T-helper 2 cell treated with Interferon-gamma antibody and Interleukin-4, amounts not matched to agents 5 μg/mL and 100 μg/mL, for 36 hours (primary cell): ENCODE data around the gene EPN1.

Experiments used
- DNase-seq: peaks from one replicate; pipeline ENCODE4 v3.0.0; 2021; ENCODE audit warnings: low spot score
- H3K27ac Mint-ChIP-seq: one replicate; pipeline ENCODE4 v1.8.0; 2021; ENCODE audit warnings: mild to moderate bottlenecking, mixed read lengths
- H3K27me3 Mint-ChIP-seq: one replicate; pipeline ENCODE4 v1.8.0; 2021; ENCODE audit warnings: low read depth, mixed read lengths
- H3K36me3 Mint-ChIP-seq: one replicate; pipeline ENCODE4 v1.8.0; 2021; ENCODE audit warnings: low read depth, mixed read lengths
- H3K4me1 Mint-ChIP-seq: one replicate; pipeline ENCODE4 v1.8.0; 2021; ENCODE audit warnings: low read depth, mixed read lengths
- H3K4me3 Mint-ChIP-seq: one replicate; pipeline ENCODE4 v1.8.0; 2022; ENCODE audit warnings: mild to moderate bottlenecking, moderate library complexity, mixed read lengths
- H3K9me3 Mint-ChIP-seq: one replicate; pipeline ENCODE4 v1.8.0; 2021; ENCODE audit warnings: mixed read lengths

The EPN1 gene

GRCh38 chr19:55650602-55651230 is 24.3 kb upstream of the EPN1 start:
- H3K36me3 Mint-ChIP-seq = peaks cover 13% of the 10 kb centered on the region
- H3K27me3 Mint-ChIP-seq = no peaks in the 10 kb centered on the region
- H3K27ac Mint-ChIP-seq = no peak overlapping the region
- no peak overlapping the region for H3K4me3 Mint-ChIP-seq
- H3K4me1 Mint-ChIP-seq = peaks cover 15% of the 10 kb centered on the region
- no peaks in the 10 kb centered on the region for H3K9me3 Mint-ChIP-seq
- no peak for DNase-seq

- Mint-ChIP-seq H3K4me1 (peaks cover 20% of the 10 kb centered on the region), H3K27ac (no peak overlapping the region), H3K36me3 (peaks cover 18% of the 10 kb centered on the region), H3K27me3 (no peaks in the 10 kb centered on the region), H3K4me3 (no peak overlapping the region), H3K9me3 (no peaks in the 10 kb centered on the region)
- DNase-seq = no peak
These were observed 23.8 kb upstream of the EPN1 start for GRCh38 chr19:55651236-55651635.

GRCh38 chr19:55652311-55653128 is 22.5 kb upstream of the EPN1 start:
- peak overlapping the region; percentile 49 for H3K27ac Mint-ChIP-seq
- peak overlapping the region; percentile 46 for H3K4me3 Mint-ChIP-seq

GRCh38 chr19:55653651-55654322 is 21.2 kb upstream of the EPN1 start:
- H3K4me3 Mint-ChIP-seq = peak overlapping the region; percentile 89
- DNase-seq = peak; percentile 98
- peaks cover 30% of the 10 kb centered on the region for H3K36me3 Mint-ChIP-seq
- H3K27me3 Mint-ChIP-seq = no peaks in the 10 kb centered on the region
- peaks cover 26% of the 10 kb centered on the region for H3K4me1 Mint-ChIP-seq
- H3K9me3 Mint-ChIP-seq = no peaks in the 10 kb centered on the region
- peak overlapping the region; percentile 96 for H3K27ac Mint-ChIP-seq

More at GRCh38 chr19:55652311-55653128, 22.5 kb upstream of the EPN1 start:
- H3K9me3 Mint-ChIP-seq = no peaks in the 10 kb centered on the region
- no peaks in the 10 kb centered on the region for H3K27me3 Mint-ChIP-seq
- H3K4me1 Mint-ChIP-seq = peaks cover 26% of the 10 kb centered on the region
- no peak for DNase-seq
- H3K36me3 Mint-ChIP-seq = peaks cover 26% of the 10 kb centered on the region

GRCh38 chr19:55654323-55654867 is 20.6 kb upstream of the EPN1 start:
- Mint-ChIP-seq H3K36me3 (peaks cover 31% of the 10 kb centered on the region), H3K9me3 (no peaks in the 10 kb centered on the region), H3K4me3 (peak overlapping the region; percentile 89), H3K27ac (peak overlapping the region; percentile 96), H3K27me3 (no peaks in the 10 kb centered on the region), H3K4me1 (peaks cover 26% of the 10 kb centered on the region)
- peak; percentile 99 for DNase-seq

- H3K27me3 Mint-ChIP-seq = no peaks in the 10 kb centered on the region
- peak; percentile 89 for DNase-seq
- peaks cover 32% of the 10 kb centered on the region for H3K36me3 Mint-ChIP-seq
- peak within 1 kb of the TSS; percentile 96 for H3K27ac Mint-ChIP-seq
- H3K4me1 Mint-ChIP-seq = peaks cover 25% of the 10 kb centered on the region
- peak within 1 kb of the TSS; percentile 91 for H3K4me3 Mint-ChIP-seq
- no peaks in the 10 kb centered on the region for H3K9me3 Mint-ChIP-seq
These were observed 20.0 kb upstream of the EPN1 start, which contains the start of gene U2AF2 for GRCh38 chr19:55654868-55655647. TSS of gene U2AF2 (plus strand) at chr19:55655035. CDS start at chr19:55655105, 70 bp downstream.

GRCh38 chr19:55655648-55656040 is 19.4 kb upstream of the EPN1 start:
- Mint-ChIP-seq H3K4me1 (peaks cover 25% of the 10 kb centered on the region), H3K9me3 (no peaks in the 10 kb centered on the region), H3K27ac (peak overlapping the region; percentile 96), H3K4me3 (peak overlapping the region; percentile 91), H3K27me3 (no peaks in the 10 kb centered on the region), H3K36me3 (peaks cover 35% of the 10 kb centered on the region)
- no peak for DNase-seq

- DNase-seq = no peak
- Mint-ChIP-seq H3K4me3 (peak overlapping the region; percentile 91), H3K36me3 (peaks cover 36% of the 10 kb centered on the region), H3K9me3 (no peaks in the 10 kb centered on the region), H3K27me3 (no peaks in the 10 kb centered on the region), H3K4me1 (peaks cover 25% of the 10 kb centered on the region), H3K27ac (peak overlapping the region; percentile 96)
These were observed 18.5 kb upstream of the EPN1 start for GRCh38 chr19:55656552-55656951.

GRCh38 chr19:55656988-55657747 is 17.9 kb upstream of the EPN1 start:
- DNase-seq = no peak
- Mint-ChIP-seq H3K4me3 (peak overlapping the region; percentile 91), H3K27ac (peak overlapping the region; percentile 63), H3K9me3 (no peaks in the 10 kb centered on the region), H3K4me1 (peaks cover 24% of the 10 kb centered on the region), H3K36me3 (peaks cover 42% of the 10 kb centered on the region), H3K27me3 (no peaks in the 10 kb centered on the region)

GRCh38 chr19:55658846-55659459 is 16.1 kb upstream of the EPN1 start:
- no peak overlapping the region for H3K27ac Mint-ChIP-seq
- H3K4me1 Mint-ChIP-seq = peaks cover 24% of the 10 kb centered on the region
- H3K27me3 Mint-ChIP-seq = no peaks in the 10 kb centered on the region
- H3K4me3 Mint-ChIP-seq = no peak overlapping the region
- DNase-seq = no peak
- no peaks in the 10 kb centered on the region for H3K9me3 Mint-ChIP-seq
- H3K36me3 Mint-ChIP-seq = peaks cover 58% of the 10 kb centered on the region

GRCh38 chr19:55659822-55660221 is 15.2 kb upstream of the EPN1 start:
- Mint-ChIP-seq H3K27ac (no peak overlapping the region), H3K27me3 (no peaks in the 10 kb centered on the region), H3K9me3 (no peaks in the 10 kb centered on the region), H3K4me3 (no peak overlapping the region), H3K36me3 (peaks cover 64% of the 10 kb centered on the region), H3K4me1 (peaks cover 24% of the 10 kb centered on the region)
- DNase-seq = no peak

- no peak overlapping the region for H3K4me3 Mint-ChIP-seq
- H3K27ac Mint-ChIP-seq = no peak overlapping the region
- peaks cover 24% of the 10 kb centered on the region for H3K4me1 Mint-ChIP-seq
- no peak for DNase-seq
- no peaks in the 10 kb centered on the region for H3K9me3 Mint-ChIP-seq
- peaks cover 65% of the 10 kb centered on the region for H3K36me3 Mint-ChIP-seq
- H3K27me3 Mint-ChIP-seq = no peaks in the 10 kb centered on the region
These were observed 14.6 kb upstream of the EPN1 start for GRCh38 chr19:55660404-55660803.
